ENCODE data around the gene RSF1.

RSF1 gene

GRCh38 chr11:77800449-77800848, 20.1 kb downstream of the RSF1 start:
- no peak overlapping the region for H3K4me3 ChIP-seq (ENCODE audit: low read depth, low read length)
- no peak for TF ChIP-seq CTCF (IDR thresholded peaks at IDR 0.05; ENCODE audit: low read depth, low read length)

GRCh38 chr11:77799338-77799737, 21.2 kb downstream of the RSF1 start:
- no peak overlapping the region for H3K4me3 ChIP-seq (ENCODE audit: low read depth, low read length)
- no peak for TF ChIP-seq CTCF (IDR thresholded peaks at IDR 0.05; ENCODE audit: low read depth, low read length)

- H3K4me3 ChIP-seq (ENCODE audit: low read depth, low read length), result no peak overlapping the region
- TF ChIP-seq CTCF (IDR thresholded peaks at IDR 0.05; ENCODE audit: low read depth, low read length), result no peak
Measured at GRCh38 chr11:77793972-77794371, 26.6 kb downstream of the RSF1 start.

GRCh38 chr11:77791301-77791700, 29.2 kb downstream of the RSF1 start:
- no peak overlapping the region for H3K4me3 ChIP-seq (ENCODE audit: low read depth, low read length)
- TF ChIP-seq CTCF (IDR thresholded peaks at IDR 0.05; ENCODE audit: low read depth, low read length), result no peak

- no peak for TF ChIP-seq CTCF (IDR thresholded peaks at IDR 0.05; ENCODE audit: low read depth, low read length)
- H3K4me3 ChIP-seq (ENCODE audit: low read depth, low read length), result no peak overlapping the region
Measured at GRCh38 chr11:77789731-77790476, 30.6 kb downstream of the RSF1 start.

GRCh38 chr11:77789061-77789730, 31.3 kb downstream of the RSF1 start:
- no peak overlapping the region for H3K4me3 ChIP-seq (ENCODE audit: low read depth, low read length)
- TF ChIP-seq CTCF (IDR thresholded peaks at IDR 0.05; ENCODE audit: low read depth, low read length), result no peak

GRCh38 chr11:77784572-77784971, 36.0 kb downstream of the RSF1 start:
- H3K4me3 ChIP-seq (ENCODE audit: low read depth, low read length), result no peak overlapping the region
- no peak for TF ChIP-seq CTCF (IDR thresholded peaks at IDR 0.05; ENCODE audit: low read depth, low read length)
